ENCODE results near the gene MYD88. TPM values are rescaled to one million over a fixed set of nuclear protein-coding genes. Genes with fewer than 3 reads are reported as not detected.

MYD88 gene
- polyA plus RNA-seq, 4 donors, result 24.7 to 28.1 (median 25.1) TPM

DNA sequence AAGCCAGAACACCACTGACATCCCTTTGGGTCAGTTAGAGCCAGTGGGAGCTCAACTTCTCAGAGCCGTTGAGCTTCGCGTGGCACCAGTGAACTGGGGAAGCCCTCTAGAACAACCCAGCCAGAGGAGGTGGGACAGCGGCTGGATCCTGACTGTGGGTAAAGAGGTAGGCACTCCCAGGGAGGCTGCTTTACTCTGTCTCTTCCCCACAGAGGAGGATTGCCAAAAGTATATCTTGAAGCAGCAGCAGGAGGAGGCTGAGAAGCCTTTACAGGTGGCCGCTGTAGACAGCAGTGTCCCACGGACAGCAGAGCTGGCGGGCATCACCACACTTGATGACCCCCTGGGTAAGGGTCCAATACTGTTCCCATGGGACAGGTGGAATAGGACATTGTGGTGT is 1.2 kb downstream of the MYD88 start:
- DNase-seq (ENCODE audit: low read depth in 4 of 4, low spot score in 2 of 4), result no peak

DNA sequence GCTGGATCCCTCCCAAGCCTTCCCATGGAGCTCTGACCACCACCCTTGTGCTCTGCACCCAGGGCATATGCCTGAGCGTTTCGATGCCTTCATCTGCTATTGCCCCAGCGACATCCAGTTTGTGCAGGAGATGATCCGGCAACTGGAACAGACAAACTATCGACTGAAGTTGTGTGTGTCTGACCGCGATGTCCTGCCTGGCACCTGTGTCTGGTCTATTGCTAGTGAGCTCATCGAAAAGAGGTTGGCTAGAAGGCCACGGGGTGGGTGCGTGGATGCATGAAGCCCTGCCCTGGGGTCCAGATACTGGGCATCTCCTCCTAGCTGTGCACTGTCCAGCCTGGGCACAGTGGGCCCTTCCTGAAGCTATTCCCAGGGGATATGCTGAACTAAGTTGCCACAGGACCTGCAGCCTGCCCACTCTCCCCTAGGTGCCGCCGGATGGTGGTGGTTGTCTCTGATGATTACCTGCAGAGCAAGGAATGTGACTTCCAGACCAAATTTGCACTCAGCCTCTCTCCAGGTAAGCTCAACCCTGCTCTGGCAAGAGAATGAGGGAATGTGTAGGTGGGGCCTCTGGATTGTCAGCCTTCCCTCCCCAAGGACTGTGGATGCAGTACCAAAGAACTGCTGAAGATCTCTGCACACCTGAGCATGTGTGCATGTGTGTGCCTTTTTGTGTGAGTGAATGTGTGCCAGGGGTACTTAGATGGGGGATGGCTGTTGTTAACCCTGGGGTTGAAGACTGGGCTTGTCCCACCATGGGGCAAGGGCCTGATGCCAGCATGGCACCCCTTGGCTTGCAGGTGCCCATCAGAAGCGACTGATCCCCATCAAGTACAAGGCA is 2.1 kb downstream of the MYD88 start:
- no peak for DNase-seq (ENCODE audit: low read depth in 4 of 4, low spot score in 2 of 4)

DNA sequence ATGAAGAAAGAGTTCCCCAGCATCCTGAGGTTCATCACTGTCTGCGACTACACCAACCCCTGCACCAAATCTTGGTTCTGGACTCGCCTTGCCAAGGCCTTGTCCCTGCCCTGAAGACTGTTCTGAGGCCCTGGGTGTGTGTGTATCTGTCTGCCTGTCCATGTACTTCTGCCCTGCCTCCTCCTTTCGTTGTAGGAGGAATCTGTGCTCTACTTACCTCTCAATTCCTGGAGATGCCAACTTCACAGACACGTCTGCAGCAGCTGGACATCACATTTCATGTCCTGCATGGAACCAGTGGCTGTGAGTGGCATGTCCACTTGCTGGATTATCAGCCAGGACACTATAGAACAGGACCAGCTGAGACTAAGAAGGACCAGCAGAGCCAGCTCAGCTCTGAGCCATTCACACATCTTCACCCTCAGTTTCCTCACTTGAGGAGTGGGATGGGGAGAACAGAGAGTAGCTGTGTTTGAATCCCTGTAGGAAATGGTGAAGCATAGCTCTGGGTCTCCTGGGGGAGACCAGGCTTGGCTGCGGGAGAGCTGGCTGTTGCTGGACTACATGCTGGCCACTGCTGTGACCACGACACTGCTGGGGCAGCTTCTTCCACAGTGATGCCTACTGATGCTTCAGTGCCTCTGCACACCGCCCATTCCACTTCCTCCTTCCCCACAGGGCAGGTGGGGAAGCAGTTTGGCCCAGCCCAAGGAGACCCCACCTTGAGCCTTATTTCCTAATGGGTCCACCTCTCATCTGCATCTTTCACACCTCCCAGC is 2.9 kb downstream of the MYD88 start:
- no peak for DNase-seq (ENCODE audit: low read depth in 4 of 4, low spot score in 2 of 4)

DNA sequence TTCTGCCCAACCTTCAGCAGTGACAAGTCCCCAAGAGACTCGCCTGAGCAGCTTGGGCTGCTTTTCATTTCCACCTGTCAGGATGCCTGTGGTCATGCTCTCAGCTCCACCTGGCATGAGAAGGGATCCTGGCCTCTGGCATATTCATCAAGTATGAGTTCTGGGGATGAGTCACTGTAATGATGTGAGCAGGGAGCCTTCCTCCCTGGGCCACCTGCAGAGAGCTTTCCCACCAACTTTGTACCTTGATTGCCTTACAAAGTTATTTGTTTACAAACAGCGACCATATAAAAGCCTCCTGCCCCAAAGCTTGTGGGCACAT is 3.5 kb downstream of the MYD88 start:
- no peak for DNase-seq (ENCODE audit: low read depth in 4 of 4, low spot score in 2 of 4)

DNA sequence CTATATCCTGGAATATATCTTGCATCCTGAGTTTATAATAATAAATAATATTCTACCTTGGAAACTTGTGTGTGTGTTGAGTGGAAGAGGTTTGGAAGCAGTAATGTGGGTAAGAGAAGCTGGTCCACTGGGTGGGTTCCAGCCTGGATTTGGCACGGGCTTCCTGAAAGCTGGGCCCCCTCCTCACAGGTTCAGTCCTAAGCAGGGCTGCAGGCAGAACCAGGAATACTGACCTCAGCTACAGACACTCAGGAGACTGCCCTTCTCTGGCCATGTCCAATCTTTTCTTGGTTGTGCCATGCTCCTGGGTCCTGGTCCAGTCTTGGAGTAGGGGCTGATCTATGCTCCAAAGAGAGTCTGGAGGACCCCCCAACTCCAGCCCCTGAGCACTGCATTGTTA is 4.5 kb downstream of the MYD88 start:
- DNase-seq (ENCODE audit: low read depth in 4 of 4, low spot score in 2 of 4), result no peak

DNA sequence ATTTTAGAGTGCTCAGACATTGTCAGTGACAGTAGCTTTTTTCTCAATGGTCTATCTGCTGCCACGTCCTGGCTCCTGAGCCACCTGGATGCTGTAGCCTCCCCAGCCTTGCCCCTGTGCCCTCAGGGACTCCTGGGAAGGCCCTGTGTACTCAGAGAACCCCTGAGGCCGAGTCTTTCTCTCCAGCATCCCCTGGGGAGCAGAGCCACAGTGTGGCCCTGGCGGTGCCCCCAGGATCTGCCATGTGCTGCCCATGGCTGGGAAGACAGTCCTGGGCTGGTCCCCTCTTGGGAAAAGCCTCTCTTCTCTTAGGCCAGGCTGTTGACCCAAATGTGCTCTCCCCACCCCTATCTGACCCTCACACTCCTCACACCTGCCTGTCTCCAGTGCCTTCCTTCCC is 5.0 kb downstream of the MYD88 start:
- no peak for DNase-seq (ENCODE audit: low read depth in 4 of 4, low spot score in 2 of 4)

DNA sequence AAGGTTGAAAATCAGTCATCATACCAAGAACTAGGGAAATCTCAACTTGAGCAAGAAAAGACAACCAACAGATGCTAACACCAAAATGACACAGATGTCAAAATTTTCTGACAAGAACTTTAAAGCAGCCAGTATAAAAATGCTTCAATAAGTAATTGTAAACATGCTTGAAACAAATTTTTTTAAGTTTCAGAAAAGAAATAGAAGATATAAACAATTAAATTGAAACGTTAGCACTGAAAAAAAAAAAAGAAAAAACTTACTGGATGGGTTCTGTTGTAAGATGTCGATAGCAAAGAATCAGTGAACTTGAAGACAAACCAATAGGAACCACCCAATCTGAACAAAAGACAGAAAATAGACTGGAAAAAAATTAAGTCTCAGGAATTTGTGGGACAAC is 8.0 kb downstream of the MYD88 start:
- DNase-seq (ENCODE audit: low read depth in 4 of 4, low spot score in 2 of 4), result no peak

DNA sequence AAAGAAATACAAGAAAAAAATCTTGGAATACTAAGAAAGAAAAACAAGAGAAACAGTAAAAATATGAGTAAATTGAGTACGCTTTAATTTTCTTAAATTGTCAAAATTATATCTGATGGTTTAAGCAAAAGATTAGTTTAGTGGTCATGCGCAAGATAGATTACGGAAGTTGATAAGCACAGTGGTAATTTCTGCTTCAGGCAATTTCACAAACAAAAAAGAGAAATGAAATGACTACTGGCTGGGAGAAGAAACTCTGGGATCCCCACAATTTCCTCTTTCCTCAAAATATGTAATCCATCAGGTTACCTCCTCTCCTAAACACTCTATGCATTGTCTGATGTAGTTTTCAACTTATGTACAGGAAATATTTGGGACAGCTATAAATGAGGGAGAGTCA is 9.0 kb downstream of the MYD88 start:
- DNase-seq (ENCODE audit: low read depth in 4 of 4, low spot score in 2 of 4), result no peak

DNA sequence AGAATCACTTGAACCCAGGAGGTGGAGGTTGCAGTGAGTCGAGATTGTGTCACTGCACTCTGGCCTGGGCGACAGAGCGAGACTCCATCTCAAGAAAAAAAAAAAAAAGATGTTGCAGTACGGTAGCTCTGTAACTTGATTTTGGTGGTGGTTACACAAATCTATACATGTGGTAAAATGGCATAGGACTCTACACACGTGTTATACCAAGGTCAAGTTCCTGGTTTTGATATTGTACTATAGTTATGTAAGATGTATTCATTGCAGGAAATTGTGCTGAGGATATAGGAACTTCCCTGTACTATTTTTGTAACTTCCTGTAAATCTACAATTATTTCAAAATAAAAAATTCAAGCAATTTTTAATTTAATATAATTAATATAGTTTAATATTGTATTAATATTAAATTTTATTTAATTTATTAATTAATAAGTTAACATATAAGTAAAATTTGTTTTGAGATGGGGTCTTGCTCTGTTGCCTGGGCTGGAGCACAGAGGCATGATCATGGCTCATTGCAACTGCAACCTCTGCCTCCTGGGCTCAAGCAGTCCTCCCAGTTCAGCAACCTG is 9.9 kb downstream of the MYD88 start:
- DNase-seq (ENCODE audit: low read depth in 4 of 4, low spot score in 2 of 4), result no peak

DNA sequence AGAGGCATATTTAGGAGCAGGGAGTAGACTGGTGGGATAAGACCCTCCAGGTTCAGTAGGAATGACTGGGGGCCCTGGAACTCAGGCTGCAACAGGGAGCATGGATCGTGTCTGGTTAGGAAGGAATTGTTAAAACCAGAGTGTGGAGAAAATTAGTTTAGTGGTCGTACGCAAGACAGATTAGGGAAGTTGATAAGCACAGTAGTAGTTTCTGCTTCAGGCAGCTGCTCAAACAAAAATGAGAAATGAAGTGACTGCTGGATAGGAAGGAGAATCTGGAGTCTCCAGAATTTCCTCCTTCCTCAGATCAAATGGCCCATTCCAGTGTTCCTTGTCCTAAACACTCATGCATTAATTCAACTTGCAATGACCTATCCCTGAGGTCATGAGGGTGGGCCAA is 11.2 kb downstream of the MYD88 start:
- DNase-seq (ENCODE audit: low read depth in 4 of 4, low spot score in 2 of 4), result no peak

DNA sequence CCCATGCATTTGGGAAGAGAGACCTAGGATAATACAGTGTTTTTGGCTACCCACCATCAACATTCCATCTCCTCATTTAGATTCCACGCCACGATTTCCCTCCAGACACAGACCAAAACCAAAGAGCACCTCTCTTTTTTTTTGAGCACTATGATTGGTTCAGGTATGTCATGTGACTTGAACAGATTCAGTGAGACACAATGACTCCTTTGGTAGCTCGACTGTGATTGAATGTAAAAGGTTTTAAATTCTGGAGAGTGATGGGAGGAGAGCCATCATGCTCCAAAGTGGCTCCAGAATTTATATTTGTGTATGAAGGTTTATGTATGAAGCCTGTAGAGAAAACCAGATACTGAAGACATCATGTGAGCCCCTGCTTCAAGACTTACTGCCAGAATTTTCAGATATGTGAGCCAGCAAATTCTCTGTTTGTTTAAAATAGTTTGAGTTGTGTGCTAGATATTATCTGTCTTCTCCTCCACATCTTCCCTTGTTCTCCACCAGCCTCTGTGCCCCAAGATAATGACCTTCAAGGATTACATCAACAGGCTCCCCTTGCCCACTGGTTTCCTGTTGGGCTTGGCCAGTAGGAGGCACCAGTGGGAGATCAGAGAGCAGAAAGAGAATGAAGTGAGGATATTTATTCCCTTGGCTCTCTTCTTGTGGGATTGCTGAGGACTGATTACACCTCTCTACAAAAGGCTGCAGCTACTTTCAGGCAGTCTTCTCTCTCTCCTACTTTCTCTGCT is 12.5 kb downstream of the MYD88 start:
- no peak for DNase-seq (ENCODE audit: low read depth in 4 of 4, low spot score in 2 of 4)

DNA sequence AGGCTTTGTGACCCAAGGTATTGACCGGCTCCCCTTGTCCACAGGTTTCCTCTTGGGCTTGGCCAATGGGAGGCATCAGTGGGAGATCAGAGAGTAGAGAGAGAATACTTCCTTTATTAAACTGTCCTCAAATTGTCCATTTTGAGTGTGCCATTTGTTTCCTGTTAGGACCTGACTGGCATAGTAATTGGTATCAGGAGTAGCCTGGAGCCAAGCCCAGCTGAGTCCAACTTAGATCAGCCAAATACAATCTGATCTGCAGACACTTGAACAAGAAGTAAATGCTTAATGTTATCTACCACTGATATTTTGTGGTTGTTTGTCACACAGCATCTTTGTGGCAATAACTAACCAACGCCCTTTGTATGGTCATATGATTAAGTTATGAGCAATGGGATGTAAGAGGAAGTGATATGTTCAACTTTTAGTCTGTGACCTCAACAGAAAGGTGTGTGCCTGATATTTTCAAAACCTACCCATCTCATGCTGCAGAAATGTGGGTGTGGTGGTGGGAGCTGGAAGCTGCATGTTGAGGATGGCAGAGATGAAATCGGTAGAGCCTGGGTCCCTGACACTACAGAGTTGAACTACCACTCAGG is 13.3 kb downstream of the MYD88 start:
- no peak for DNase-seq (ENCODE audit: low read depth in 4 of 4, low spot score in 2 of 4)

DNA sequence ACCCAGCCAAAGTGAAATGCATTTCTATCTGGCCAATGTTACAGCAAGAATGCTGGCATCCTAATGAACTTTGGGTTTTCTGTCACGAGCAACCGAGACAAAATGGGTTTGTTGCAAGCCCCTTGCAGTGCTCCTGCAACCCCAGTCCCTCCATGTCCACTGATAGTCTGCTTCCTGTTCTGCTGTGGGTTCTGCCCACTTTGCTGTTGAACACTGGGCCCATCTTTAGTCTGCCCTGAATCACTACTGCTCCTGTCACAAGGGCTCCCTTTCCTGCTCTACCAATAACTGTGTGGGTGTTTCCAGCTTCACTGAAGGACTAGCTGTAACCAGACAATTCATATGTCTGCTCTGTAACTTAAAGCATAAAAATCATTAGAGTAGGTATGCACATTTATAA is 14.1 kb downstream of the MYD88 start:
- DNase-seq (ENCODE audit: low read depth in 4 of 4, low spot score in 2 of 4), result no peak

DNA sequence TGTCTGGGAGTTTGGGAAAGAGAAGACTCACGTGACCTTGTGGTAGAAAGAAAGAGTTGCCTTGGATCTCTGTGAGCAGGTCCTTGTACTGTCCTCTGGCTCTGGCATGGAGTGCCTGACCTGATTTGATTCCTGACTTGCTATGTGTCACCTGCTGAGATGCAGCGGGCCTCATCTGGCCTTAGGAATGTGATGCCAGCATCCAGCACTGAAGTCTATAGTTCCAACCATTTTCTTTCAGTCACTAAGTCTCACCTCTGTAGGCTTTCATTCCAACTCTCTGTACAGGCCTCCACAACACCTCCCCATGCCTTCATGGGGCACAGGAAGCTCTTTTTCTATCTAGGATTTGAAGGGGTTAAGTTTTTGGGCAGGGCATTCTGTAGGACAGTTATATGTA is 14.8 kb downstream of the MYD88 start:
- DNase-seq (ENCODE audit: low read depth in 4 of 4, low spot score in 2 of 4), result no peak

DNA sequence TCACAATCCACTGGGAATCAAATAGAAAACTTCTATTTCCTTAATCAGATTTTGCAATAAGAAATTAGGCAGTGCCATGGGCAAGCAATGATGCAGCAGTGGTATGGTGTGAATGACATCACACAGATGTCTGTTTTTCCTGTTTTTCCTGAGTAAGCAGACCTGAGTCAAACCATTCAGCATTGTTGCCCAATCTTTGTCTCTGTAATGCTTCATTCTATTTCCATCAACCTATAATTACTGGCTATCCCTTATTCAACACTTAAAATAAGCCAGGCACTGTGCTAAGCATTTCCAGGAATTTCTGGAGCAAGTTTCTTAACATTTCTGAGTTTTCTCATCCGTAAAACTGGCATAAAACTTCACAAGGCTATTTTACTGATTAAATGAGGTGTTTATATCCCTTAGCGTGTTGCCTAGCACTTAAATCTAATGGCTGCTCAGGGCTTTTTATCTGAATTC is 15.6 kb downstream of the MYD88 start:
- DNase-seq (ENCODE audit: low read depth in 4 of 4, low spot score in 2 of 4), result no peak

DNA sequence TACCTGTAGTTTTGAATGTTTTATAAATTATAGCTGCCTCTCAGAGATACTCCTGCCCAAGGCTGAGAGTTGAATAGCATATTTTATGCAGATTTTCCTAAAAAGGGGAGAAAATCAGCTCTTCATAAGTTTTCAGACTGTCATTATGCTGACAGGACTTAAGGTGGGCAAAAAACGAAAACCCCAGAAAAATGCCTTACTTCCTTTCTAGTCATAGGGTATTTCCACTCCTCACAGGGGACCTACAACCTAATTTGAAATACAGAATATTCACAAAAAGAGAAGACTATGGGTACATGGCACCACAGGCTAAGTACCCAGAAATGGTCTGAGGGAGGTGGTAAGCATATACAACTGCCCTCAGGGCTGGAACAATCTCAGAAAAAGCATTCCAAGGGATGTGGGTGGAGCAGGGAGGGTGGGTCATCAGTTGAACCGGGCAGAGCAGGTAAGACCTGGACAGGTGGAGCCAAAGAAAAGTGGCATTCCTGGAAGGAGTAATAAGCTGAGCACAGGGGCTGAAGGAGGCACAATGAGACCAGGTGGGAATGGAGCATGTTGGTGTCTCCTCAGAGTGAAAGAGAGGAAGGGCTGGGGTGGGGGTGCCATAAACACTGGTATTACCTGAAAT is 16.3 kb downstream of the MYD88 start:
- no peak for DNase-seq (ENCODE audit: low read depth in 4 of 4, low spot score in 2 of 4)

DNA sequence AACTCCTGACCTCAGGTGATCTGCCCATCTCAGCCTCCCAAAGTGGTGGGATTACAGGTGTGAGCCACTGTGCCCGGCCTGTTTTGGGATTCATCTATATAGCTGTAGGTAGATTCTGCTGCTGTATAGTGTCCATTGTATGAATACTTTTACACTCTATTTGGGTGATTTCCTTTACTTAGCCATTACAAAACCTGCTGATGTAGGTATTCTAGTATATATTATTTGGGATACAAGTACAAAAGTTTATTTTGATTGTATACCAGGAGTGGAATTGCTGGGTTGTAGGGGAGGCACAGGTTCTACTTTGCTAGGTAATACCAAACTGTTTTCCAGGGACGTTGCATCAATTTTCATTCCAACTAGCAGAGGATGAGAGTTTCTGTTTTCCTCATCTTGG is 17.4 kb downstream of the MYD88 start:
- no peak for DNase-seq (ENCODE audit: low read depth in 4 of 4, low spot score in 2 of 4)

DNA sequence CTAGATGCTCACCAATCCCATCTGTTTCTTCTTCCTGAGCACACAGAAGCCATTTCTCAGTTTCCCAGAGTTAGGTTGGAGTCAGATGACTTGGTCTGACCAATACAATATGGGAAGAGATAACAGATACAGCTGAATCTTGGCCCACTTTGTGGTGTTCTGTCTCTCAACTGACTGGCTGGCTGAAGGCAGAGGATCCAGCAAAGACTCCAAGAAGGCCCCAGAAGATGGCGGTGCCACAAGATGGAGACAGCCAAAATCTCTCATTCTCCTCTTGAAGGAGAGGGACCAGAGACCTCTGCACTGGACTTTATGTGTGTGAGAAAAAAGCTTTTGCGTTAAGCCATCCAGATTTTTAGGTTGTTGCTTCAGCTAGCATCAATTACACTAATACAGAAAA is 18.7 kb downstream of the MYD88 start:
- DNase-seq (ENCODE audit: low read depth in 4 of 4, low spot score in 2 of 4), result no peak

DNA sequence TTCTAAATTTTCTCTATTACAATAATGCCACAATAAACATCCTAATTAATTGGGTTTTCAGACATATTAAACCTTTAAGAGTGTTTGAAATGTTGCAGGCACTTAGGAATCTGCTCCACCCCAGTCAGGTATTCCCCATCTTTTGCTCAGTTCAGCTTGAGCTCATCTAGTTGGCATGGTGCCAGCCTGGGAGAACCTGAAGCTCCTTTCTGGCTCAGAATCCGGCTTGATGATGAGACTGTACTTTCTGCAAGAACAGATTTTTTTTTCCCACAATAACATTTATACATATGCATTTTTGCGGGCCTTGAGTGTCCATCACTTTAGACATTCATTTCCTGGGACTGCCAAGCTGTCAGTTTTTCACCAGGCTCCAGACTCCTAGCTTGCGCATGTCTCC is 19.1 kb downstream of the MYD88 start:
- no peak for DNase-seq (ENCODE audit: low read depth in 4 of 4, low spot score in 2 of 4)

DNA sequence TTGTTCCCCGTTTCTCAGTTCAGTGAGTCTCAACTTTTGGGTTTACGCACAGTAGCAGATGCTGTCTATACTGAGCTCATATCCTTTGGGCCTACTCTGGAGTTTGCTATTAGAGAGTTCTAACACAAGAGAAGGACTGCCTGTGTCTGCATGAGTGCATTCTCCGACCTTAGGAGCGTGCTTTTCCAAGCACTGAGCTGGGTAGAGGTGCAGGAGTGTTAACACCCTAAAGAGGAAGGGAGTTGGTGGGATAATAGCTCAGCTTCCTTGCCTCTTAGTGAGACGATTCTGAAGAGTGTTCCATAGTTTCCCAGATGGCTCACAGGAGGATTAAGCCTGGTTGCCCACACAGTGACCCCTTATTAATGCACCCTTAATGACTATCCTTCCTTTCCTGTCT is 20.0 kb downstream of the MYD88 start:
- DNase-seq (ENCODE audit: low read depth in 4 of 4, low spot score in 2 of 4), result no peak
